NCI-H460 (cell line): ENCODE measurements around the gene ZFR2. TPM values are rescaled to one million over a fixed set of nuclear protein-coding genes. Genes with fewer than 3 reads are reported as not detected.

Experiments used
- DNase-seq: peaks from one replicate; pipeline ENCODE4 v3.0.0-alpha.2; 2016; ENCODE audit warnings: low read depth; ENCODE audit errors: extremely low read depth
- total RNA-seq: library from RNA; depleted of rRNA; stranded (reverse); fragments of >200 nt; shearing (Covaris generic); gene quantifications from 2 replicates; pipeline ENCODE4 v1.2.3, GENCODE V29; 2014

The ZFR2 gene
- total RNA-seq, 1 experiment from 2014 or later = not detected

GRCh38 chr19:3796358-3796757, 72.5 kb downstream of the ZFR2 start:
- no peak for DNase-seq

- DNase-seq = no peak
Observed at GRCh38 chr19:3793799-3794198, 75.0 kb downstream of the ZFR2 start.

- DNase-seq = no peak
Observed at GRCh38 chr19:3792114-3792513, 76.7 kb downstream of the ZFR2 start.

- no peak for DNase-seq
Observed at GRCh38 chr19:3790941-3791340, 77.9 kb downstream of the ZFR2 start.

GRCh38 chr19:3790209-3790734, 78.6 kb downstream of the ZFR2 start:
- DNase-seq = no peak

GRCh38 chr19:3788996-3789778, 79.7 kb downstream of the ZFR2 start:
- no peak for DNase-seq

- no peak for DNase-seq
Observed at GRCh38 chr19:3785938-3786824, 82.7 kb downstream of the ZFR2 start, which contains the start of gene MATK. MATK (minus strand) TSS chr19:3786381; CDS start chr19:3785135, 1,246 bp downstream.

- no peak for DNase-seq
Observed at GRCh38 chr19:3785451-3785937, 83.3 kb downstream of the ZFR2 start.

GRCh38 chr19:3784607-3785450, 84.0 kb downstream of the ZFR2 start:
- DNase-seq = no peak

GRCh38 chr19:3783660-3784584, 84.9 kb downstream of the ZFR2 start:
- DNase-seq = no peak

GRCh38 chr19:3782903-3783302, 85.9 kb downstream of the ZFR2 start:
- DNase-seq = no peak

GRCh38 chr19:3782330-3782729, 86.5 kb downstream of the ZFR2 start:
- no peak for DNase-seq

- no peak for DNase-seq
Observed at GRCh38 chr19:3781603-3782002, 87.2 kb downstream of the ZFR2 start.

- no peak for DNase-seq
Observed at GRCh38 chr19:3780786-3781304, 88.0 kb downstream of the ZFR2 start.

- DNase-seq = no peak
Observed at GRCh38 chr19:3778899-3779723, 89.7 kb downstream of the ZFR2 start.

GRCh38 chr19:3778104-3778867, 90.6 kb downstream of the ZFR2 start:
- no peak for DNase-seq

GRCh38 chr19:3776479-3777040, 92.3 kb downstream of the ZFR2 start:
- no peak for DNase-seq
